Left renal cortex interstitium (tissue), 4 donors: ENCODE results near the gene CYP4X1. TPM values are rescaled to one million over a fixed set of nuclear protein-coding genes. Genes with fewer than 3 reads are reported as not detected.
"Not testable (repeated sequence)": the region's sequence is repeated elsewhere in the genome, so short reads cannot be mapped to it uniquely, and the experiment has no call there.

Source experiments
- DNase-seq, 4 donors: peaks; one replicate each; pipeline ENCODE4 v3.0.0-alpha.2; 2013; ENCODE audit warnings: low read depth in 4 of 4, low spot score in 2 of 4, missing footprints in 1 of 4
- polyA plus RNA-seq, 4 donors: library from polyadenylated mRNA; unstranded; fragments of 120-200 nt; gene quantifications; one replicate each; pipeline ENCODE4 v1.2.1, GENCODE V29; 2013; ENCODE audit not compliant: insufficient read length in 4 of 4

Gene CYP4X1, protein sequence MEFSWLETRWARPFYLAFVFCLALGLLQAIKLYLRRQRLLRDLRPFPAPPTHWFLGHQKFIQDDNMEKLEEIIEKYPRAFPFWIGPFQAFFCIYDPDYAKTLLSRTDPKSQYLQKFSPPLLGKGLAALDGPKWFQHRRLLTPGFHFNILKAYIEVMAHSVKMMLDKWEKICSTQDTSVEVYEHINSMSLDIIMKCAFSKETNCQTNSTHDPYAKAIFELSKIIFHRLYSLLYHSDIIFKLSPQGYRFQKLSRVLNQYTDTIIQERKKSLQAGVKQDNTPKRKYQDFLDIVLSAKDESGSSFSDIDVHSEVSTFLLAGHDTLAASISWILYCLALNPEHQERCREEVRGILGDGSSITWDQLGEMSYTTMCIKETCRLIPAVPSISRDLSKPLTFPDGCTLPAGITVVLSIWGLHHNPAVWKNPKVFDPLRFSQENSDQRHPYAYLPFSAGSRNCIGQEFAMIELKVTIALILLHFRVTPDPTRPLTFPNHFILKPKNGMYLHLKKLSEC
- polyA plus RNA-seq: 10 to 100 TPM in 2 of 4 donors, 1 to 10 TPM in 2; 8.4 to 12.1 (median 10.7) TPM

GRCh38 chr1:47023268-47024140 lies at the start of gene CYP4X1:
CYP4X1 (plus strand) TSS chr1:47023669; CDS start chr1:47023818, 149 bp downstream.
- peak in 2 of 4 donors; percentile 14 to 28 for DNase-seq

- no peak for DNase-seq
These were observed 40.2 kb upstream of the CYP4X1 start for GRCh38 chr1:46983166-46983829.

GRCh38 chr1:46983830-46984586 lies 39.5 kb upstream of the CYP4X1 start:
- DNase-seq: no peak

DNA sequence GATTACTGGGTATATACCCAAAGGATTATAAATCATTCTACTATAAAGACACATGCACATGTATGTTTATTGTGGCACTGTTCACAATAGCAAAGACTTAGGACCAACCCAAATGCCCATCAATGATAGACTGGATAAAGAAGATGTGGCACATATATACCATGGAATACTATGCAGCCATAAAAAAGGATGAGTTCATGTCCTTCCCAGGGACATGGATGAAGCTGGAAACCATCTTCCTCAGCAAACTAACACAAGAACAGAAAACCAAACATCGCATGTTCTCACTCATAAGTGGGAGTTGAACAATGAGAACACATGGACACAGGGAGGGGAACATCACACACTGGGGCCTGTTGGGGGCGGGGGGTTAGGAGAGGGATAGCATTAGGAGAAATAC lies 32.9 kb upstream of the CYP4X1 start:
- DNase-seq: not testable (repeated sequence)

GRCh38 chr1:46991083-46991923 lies 32.2 kb upstream of the CYP4X1 start:
- DNase-seq: peak in 3 of 4 donors; percentile 47 to 76 (median 55)

DNA sequence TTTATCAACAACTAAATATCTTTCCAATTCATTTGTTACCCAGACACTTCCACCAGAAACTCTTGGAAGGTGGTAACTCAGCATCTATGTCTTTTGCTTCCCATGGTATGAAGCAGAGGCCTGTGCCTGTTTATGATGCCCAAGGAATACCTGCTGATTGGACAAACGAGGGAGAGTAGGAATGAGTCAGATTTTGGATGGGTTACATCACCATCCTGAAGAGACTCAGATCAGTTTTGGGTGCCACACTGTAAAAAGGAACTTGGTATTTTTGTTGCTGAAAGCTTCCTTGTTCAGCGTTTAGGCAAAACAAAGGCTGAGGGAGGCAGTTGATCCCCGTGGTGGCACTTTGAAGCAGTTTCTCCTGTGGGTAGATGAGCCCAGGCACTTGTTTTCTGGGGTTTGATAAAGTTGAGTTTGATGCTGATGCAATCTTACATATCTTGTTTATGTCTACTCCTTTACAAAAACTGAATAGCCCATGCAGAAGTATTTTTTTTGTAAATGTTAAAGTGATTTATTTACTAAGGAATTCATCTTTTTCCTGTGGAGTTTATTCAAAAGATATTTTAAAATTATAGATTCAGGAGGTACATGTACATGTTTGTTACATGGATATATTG lies 26.7 kb upstream of the CYP4X1 start:
- no peak for DNase-seq

DNA sequence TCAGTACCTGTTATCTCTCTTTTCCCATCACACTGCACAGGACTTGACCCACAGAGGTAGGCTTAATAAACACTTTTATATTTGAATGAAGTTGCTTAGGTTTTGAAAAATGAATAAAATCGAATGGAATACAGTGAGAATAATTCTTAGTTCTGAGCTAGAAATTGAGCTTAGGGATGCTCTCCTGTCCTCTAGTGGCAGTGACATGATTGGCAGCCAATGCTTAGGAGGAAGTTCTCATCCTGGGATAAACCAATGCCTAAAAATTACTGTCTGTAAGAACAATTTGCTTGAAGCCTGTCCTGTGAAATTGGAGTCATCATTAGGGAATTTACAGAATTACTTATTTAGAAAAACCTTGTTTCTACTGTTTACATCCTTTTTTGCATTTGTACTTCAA lies 21.3 kb upstream of the CYP4X1 start:
- no peak for DNase-seq

GRCh38 chr1:47003896-47004403 lies 19.5 kb upstream of the CYP4X1 start:
- no peak for DNase-seq

DNA sequence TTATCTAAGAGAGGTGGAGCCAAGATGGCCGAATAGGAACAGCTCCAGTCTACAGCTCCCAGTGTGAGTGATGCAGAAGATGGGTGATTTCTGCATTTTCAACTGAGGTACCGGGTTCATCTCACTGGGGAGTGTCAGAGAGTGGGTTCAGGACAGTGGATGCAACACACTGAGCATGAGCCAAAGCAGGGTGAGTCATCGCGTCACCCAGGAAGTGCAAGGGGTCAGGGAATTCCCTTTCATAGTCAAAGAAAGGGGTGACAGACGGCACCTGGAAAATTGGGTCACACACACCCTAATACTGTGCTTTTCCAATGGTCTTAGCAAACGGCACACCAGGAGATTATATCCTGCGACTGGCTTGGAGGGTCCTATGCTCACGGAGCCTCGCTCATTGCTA lies 17.0 kb upstream of the CYP4X1 start:
- not testable (repeated sequence) for DNase-seq

GRCh38 chr1:47013293-47013692 lies 10.2 kb upstream of the CYP4X1 start:
- DNase-seq: no peak

DNA sequence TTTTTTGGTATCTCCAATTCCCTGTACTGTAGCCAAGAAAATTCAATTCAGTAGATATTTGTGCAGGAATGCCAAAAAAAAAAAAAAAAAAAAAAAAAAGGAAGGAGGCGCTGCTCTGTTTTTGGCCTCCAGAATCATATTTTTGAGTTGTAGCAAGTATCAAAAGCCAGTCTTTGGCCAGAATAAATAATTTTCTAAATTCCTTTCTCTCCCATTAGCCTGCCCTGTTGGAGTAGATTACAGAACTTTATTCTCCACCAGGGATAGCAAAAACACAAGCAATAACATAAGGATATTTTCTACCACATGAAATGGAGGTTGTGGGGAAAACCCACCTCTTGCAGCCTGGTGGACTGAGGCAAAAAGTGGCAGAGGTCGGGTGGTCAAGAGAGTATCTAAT lies 2.4 kb upstream of the CYP4X1 start:
- DNase-seq: no peak

DNA sequence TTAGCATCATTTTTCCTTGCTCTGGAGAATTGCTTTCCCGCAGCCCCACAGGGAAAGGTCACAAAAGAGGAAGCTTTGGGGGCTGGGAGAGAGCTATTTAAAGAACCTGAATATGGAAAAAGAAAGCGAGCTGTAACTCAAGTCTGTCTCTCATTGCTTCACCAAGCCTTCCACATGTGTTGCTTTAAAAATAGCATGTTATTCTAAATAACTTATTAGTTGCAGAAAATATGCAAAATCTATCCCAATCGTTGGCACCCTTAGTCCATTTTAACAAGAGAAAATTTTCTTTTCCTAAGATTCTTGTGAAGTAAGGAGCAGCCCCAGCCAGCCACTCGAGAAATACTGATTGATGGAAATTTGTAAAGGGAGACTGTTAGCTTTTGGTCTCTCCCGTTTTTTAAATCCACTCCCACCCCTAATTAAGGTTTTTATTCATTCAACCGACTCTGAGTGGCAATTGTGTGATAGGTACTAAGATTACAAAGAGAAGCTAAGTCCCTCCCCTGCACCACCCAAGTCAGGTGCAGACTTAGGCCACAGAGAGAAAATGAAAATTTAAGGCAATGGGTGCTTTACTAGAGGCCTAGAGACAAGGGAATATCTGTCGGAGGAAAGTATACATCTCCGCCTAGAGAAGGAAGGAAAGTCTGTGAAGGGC lies 802 bp downstream of the CYP4X1 start:
- no peak for DNase-seq

DNA sequence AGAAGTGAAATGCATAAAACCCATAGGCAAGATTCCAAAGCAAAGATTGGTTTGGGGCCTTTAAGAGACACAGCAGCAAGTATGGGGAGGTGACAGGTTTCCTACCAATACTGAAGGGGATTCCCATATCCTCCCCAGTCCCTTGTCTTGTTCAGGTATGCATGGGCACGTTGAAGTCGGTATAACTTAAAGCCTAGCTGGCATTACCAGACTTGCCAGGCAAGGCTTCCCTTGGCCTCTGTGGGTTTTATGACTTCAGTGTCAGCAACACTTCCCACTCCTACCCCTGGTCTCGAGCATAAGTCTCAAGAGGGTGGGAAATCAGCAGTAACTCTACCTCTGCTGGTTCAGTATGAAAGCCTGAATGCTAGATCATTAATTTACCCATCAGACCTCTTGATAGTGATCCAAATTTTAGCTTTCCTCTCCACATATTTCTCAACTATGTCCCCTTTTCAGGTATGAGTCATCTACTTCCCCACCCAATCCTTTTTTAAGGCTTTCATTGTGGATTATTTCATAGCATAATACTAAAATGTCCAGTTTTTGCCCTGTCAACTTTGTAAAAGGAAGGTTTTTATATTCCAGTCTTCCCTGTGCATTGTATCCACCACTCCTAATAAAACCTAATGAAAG lies 6.8 kb downstream of the CYP4X1 start:
- no peak for DNase-seq

GRCh38 chr1:47031059-47031458 lies 7.6 kb downstream of the CYP4X1 start:
- DNase-seq: no peak

DNA sequence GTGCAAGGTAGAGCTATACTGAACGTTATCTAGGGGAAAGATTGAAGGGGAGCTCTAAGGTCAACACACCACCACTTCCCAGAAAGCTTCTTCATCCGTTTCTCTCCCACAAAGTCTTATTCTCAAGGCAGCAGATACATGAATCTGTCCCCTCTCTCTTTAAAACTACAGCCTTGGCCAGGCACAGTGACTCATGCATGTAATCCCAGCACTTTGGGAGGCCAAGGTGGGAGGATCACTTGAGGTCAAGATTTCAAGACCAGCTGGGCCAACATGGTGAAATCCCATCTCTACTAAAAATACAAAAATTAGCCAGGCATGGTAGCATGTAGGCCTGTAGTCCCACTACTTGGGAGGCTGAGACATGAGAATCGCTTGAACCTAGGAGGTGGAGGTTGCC lies 8.1 kb downstream of the CYP4X1 start:
- DNase-seq: no peak

GRCh38 chr1:47036764-47037163 lies 13.3 kb downstream of the CYP4X1 start:
- DNase-seq: no peak

GRCh38 chr1:47059376-47059775 lies 35.9 kb downstream of the CYP4X1 start:
- DNase-seq: no peak
